Muscle of arm (tissue), 12 donors: Measurements from ENCODE around the gene NDUFA8. TPM values are rescaled to one million over a fixed set of nuclear protein-coding genes. Genes with fewer than 3 reads are reported as not detected.
A peak's percentile ranks its signal among the peaks of the same experiment; 100 is the strongest.

Experiments used
- DNase-seq: peaks from one replicate; pipeline ENCODE4 v3.0.0-alpha.2; 2013
- polyA plus RNA-seq, 12 donors: library from polyadenylated mRNA; unstranded; fragments of 120-200 nt; gene quantifications; one replicate each; pipeline ENCODE4 v1.2.1, GENCODE V29; 2013; ENCODE audit not compliant: insufficient read length in 12 of 12

Gene NDUFA8
- polyA plus RNA-seq, 12 donors: 34.4 to 64.5 (median 57.9) TPM; not detected in 1

- no peak for DNase-seq
These were observed 19.0 kb downstream of the NDUFA8 start for GRCh38 chr9:122140368-122141193.

GRCh38 chr9:122138560-122139268, 20.9 kb downstream of the NDUFA8 start:
- no peak for DNase-seq

GRCh38 chr9:122135529-122135859, 24.1 kb downstream of the NDUFA8 start:
- no peak for DNase-seq

- no peak for DNase-seq
These were observed 24.6 kb downstream of the NDUFA8 start for GRCh38 chr9:122134822-122135528.

- DNase-seq: no peak
These were observed 25.5 kb downstream of the NDUFA8 start for GRCh38 chr9:122133984-122134535.

- no peak for DNase-seq
These were observed 26.2 kb downstream of the NDUFA8 start for GRCh38 chr9:122133263-122133983.

- no peak for DNase-seq
These were observed 27.0 kb downstream of the NDUFA8 start for GRCh38 chr9:122132539-122132938.

GRCh38 chr9:122131401-122132001, 28.1 kb downstream of the NDUFA8 start:
- DNase-seq: no peak

GRCh38 chr9:122130837-122131236, 28.7 kb downstream of the NDUFA8 start:
- no peak for DNase-seq

- no peak for DNase-seq
These were observed 29.6 kb downstream of the NDUFA8 start for GRCh38 chr9:122129969-122130368.

GRCh38 chr9:122128969-122129343, 30.6 kb downstream of the NDUFA8 start:
- no peak for DNase-seq

- DNase-seq: no peak
These were observed 31.3 kb downstream of the NDUFA8 start for GRCh38 chr9:122128007-122128968.

- no peak for DNase-seq
These were observed 32.2 kb downstream of the NDUFA8 start for GRCh38 chr9:122127396-122127798.

- no peak for DNase-seq
These were observed 33.0 kb downstream of the NDUFA8 start for GRCh38 chr9:122126331-122127261.

GRCh38 chr9:122125509-122126330, 33.9 kb downstream of the NDUFA8 start:
- DNase-seq: no peak

GRCh38 chr9:122125158-122125508, 34.4 kb downstream of the NDUFA8 start:
- peak; percentile 82 for DNase-seq

GRCh38 chr9:122124528-122124927, 35.1 kb downstream of the NDUFA8 start:
- DNase-seq: no peak

GRCh38 chr9:122124048-122124447, 35.5 kb downstream of the NDUFA8 start:
- DNase-seq: no peak
